HG02571 (cell line): ENCODE data around the gene MEX3C.

ENCODE experiments used
- ATAC-seq: cut with Tn5 transposase; IDR thresholded peaks from one replicate; pipeline ENCODE4 v1.9.1; 2021; ENCODE audit warnings: mild to moderate bottlenecking, moderate library complexity; ENCODE audit not compliant: unreplicated experiment

Gene MEX3C

DNA sequence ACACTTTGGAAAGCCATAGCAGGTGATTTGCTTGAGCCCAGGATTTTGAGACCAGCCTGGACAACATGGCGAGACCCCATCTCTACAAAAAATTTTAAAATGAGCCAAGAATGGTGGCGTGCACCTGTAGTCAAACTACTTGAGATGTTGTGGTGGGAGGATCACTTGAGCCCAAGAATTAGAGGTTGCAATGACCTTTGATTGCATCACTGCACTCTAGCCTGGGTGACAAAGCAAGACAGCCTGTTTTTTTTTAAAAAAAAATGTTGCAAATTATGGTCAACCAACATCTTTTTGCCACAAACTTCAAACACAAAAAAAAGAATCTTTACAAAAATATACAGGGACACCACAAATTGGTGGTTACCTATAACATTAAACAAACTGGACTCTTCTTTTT lies 40.3 kb downstream of the MEX3C start:
- ATAC-seq: no peak

- no peak for ATAC-seq
Observed at GRCh38 chr18:51154431-51155063, 42.9 kb downstream of the MEX3C start.

DNA sequence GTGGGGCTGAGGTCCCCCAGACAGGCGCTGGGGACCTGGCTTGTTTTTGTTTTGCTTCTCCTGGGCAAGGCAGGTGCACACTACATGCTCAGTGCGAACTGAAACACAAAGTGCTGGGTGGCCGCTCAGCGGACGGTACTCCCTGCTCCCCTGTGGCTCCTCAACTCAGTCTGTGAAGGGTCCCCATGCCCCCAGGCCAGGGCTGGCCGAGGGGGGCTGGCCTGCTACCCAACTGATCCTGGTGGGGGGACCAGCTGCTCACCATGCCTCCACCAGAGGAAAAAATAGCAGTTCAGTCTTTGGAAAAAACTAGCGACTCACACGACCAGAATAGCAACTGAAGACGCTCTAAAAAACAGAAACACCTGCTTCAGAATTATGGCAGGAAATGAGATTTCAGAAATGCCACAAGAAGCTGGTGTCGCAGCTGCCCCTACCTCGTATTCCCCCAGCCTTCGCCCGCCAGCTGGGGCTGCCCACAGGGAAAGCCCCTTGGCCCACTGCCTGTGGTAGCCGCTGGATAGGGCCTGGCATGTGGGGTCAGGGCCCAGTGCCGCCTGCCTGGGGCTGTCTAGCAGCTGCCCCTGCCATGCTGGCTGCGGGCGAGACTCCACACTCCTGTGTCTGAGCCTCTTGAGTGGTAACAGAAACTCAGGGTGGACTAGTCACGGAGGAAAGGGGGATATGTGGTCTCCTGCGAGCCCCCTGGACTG lies 43.7 kb downstream of the MEX3C start:
- ATAC-seq: peak; percentile 74

DNA sequence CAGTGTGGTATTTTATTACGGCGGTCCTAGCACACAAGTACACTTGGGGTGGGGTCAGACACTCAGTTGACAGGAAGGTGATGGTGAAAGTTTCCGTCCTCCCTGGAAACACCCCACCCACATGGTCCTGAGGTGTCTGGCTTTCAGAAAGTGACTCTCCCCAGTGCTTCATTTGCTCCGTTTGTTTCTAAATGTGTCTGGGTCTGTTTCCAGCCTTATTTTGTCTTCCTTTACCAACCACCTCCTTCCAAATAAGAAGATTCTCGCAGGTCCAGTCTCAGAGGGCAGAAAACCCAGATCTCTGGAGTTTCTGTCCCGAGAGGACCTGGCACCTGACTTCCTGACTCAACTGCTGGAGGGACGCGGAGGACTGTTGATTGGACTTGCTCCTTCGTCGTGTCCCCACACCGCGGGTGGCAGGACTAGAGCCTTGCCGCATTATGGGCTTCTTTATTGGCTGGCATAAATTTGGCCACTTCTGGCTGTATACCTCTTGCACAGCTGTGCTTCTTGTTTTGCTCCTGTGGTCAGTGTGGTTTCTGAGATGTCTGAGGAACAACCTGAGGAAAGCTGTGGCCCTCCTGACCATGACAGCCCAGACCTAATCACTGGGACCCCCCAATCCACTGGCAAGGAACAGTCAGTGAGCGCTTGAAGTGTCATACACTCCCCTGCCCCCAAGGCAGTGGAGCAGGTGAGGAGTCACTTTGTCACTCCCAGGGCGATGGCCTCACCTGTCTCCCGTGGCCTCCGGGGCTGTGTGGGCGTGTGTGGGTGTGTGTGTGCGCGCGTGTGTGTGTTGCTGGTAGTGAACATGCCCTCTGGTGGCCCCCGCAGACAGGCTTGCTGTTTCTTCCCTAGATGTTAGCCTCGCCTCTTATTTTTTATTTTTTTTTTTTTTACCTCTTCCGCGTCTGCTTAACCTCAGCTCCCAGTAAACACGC lies 45.6 kb downstream of the MEX3C start:
- ATAC-seq: peak; percentile 26

DNA sequence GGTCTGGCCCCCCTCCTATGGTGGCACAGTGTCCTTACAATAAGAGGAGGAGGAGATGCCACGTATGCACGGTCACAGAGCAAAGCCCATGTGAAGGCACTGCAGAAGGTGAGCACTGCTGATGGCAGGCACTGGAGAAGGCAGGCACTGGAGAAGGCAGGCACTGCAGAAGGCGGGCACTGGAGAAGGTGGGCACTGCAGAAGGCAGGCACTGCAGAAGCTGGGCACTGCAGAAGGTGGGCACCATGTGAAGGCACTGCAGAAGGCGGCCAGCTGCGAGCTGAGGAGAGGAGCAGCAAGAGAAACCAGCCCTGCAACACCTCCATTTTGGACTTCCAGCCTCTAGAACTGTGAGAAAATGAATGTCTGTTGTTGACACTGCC lies 46.3 kb downstream of the MEX3C start:
- no peak for ATAC-seq

- ATAC-seq: no peak
Observed at GRCh38 chr18:51150113-51150700, 47.3 kb downstream of the MEX3C start.

- ATAC-seq: no peak
Observed at GRCh38 chr18:51149670-51150069, 47.8 kb downstream of the MEX3C start.

- ATAC-seq: no peak
Observed at GRCh38 chr18:51146909-51147308, 50.6 kb downstream of the MEX3C start.

- ATAC-seq: no peak
Observed at GRCh38 chr18:51138936-51139335, 58.5 kb downstream of the MEX3C start.

GRCh38 chr18:51137891-51138290 lies 59.6 kb downstream of the MEX3C start:
- no peak for ATAC-seq

DNA sequence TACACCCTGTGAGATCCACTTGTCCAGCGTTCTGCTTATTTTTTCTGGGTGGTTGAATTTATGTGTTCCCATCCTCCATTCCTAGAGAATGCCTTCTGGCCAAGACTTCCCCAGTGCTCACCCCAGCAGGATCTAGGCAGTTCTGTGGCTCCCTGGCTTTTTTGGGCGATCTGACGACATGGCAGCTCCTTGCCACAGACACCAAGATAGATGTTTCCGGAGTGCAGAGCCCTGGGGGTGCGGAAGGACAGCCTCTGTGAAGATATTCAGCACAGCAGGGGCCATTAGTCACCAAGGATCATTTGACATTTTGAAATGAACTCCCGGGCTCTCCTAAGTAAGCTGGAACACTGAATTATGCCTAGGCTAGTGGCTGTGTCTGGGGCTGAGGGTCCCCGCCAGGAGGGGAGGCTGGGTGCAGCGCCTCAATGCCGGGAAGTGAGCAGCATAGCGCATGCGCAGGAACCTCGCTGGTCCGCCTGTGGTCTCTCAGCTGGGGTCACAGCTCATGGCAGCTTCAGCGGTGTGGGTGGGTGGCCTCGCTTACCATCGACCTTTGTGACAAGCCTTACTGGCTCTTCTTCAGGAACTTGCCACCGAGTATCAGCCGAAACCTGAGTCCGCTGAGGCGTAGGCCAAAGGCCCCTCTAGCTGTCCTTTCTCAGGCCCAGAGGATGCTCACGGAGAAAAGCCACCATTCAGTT lies 60.3 kb downstream of the MEX3C start:
- ATAC-seq: no peak

GRCh38 chr18:51135795-51136194 lies 61.7 kb downstream of the MEX3C start:
- ATAC-seq: no peak

DNA sequence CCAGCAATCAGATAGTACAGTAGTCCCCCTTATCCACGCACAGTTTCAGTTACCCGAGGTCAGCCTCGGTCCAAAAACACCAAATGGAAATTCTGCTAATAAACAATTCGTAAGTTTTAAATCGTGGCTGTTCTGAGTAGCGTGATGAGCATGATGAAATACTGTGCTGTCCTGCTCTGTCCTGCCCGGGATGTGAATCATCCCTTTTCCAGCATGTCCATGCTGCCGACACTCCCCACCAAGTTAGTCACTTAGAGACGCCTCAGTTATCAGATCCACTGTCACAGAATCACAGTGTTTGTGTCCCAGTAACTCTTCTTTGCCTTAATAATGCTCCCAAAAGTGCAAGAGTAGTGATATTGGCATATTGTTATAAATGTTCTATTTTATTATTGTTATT lies 62.1 kb downstream of the MEX3C start:
- no peak for ATAC-seq

DNA sequence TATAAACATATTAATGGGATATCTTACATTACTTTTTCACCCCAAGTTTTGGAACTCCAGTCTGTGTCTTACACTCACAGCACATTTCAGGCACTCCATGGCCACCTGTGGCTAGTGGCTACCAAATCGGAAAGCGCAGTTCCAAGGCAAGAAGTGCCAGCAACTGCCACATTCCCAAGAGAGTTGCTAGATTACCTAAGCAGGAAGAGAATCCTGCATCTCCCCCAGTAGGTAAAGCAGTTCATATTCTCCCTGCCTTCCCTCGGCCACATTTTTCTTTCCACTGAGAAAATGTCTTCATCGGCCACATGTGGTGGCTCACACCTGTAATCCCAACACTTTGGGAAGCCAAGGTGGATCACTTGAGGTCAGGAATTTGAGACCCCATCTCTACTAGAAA lies 62.8 kb downstream of the MEX3C start:
- ATAC-seq: no peak

DNA sequence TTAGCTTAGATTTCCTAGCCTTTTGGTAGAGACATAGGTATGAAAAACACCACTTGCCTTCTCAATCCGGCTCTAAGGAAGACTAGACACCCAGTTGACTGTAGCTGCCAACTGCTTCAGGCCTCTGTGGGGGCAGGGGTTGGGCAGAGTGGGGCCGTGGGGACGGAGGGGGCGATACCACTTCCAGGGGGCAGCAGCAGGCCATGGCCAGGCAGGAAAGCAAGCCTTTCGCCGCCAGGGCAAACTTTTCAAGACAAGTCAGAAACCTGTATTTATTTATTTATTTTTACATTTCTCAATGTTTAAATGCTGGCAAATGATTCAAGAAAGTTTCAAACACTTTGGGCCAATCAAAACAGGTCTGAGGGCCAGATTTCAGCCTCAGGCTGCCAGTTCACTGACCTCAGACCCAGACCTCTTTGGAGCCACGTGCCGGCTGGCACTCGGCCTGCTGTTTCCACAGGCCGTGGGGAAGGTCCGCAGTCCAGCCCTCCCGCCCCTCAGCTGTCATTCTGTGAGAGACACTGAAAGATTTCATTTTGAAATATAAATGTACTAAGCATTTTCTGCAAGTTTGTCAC lies 63.8 kb downstream of the MEX3C start:
- ATAC-seq: no peak

DNA sequence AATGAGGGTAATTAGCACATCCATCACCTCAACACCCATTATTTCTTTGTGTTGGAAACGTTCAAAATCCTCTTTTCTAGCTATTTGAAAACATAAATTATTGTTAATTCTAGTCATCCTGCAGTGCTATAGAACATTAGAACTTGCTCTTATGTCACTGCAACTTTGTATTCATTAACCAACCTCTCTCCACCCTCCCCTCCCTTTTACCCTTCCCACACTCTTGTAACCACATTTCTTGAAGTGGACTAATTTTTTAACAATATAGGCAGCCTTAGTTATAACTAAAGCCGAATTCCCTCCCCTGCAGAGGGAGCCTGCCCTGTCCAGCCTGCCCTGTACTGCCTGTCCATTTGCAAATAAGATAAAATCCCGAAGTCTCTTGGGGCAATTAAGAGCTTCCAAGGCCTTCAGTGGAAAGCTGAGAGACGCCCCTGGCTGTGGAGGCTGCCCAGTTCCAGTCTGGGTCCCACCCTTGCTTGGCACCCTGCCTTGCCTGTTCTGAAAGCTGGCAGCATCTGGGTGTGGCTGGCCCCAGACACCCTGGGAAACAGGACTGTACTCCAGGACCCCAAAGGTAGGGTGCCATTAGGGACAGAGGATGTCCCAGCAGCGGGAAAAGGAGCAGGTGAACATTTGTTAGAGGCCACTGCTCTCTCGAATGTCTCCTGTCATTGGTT lies 65.1 kb downstream of the MEX3C start:
- no peak for ATAC-seq

GRCh38 chr18:51128533-51128932 lies 68.9 kb downstream of the MEX3C start:
- ATAC-seq: no peak

GRCh38 chr18:51127664-51128063 lies 69.8 kb downstream of the MEX3C start:
- ATAC-seq: no peak

DNA sequence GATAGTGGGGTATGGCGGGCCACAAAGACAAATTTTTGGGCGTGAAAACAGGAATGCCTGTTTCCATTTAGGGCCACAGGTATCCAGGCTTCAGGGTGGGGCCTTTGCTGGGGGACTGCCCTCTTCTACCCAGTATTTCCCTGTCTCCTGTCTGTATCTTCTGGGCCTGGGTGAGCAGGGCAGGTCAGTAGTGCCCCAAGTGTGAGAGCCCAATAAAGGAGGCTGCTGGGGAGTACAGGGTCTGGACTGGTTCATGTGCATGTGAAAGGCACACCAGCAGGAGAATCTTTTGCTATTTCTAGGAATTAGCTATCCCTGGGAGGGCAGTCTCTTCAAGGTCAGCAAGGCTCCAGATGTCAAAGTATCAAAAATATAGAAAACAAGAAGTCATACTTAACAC lies 71.5 kb downstream of the MEX3C start:
- ATAC-seq: no peak
